GM12872 (cell line): ENCODE results near the gene VWA2.

Experiments
- CTCF ChIP-seq: IDR thresholded peaks from 3 replicates; pipeline ENCODE4 v1.5.1; 2011; ENCODE audit warnings: low read depth, mild to moderate bottlenecking, low read length, moderate library complexity; ENCODE audit not compliant: insufficient read depth

The VWA2 gene

GRCh38 chr10:114311023-114311422 is 72.0 kb downstream of the VWA2 start:
- TF ChIP-seq CTCF: no peak

- TF ChIP-seq CTCF: no peak
These were observed 72.6 kb downstream of the VWA2 start for GRCh38 chr10:114311496-114312209.

GRCh38 chr10:114313139-114313538 is 74.1 kb downstream of the VWA2 start:
- no peak for TF ChIP-seq CTCF

GRCh38 chr10:114313866-114314265 is 74.8 kb downstream of the VWA2 start:
- TF ChIP-seq CTCF: no peak

GRCh38 chr10:114315566-114316420 is 76.7 kb downstream of the VWA2 start:
- TF ChIP-seq CTCF: no peak

- TF ChIP-seq CTCF: no peak
These were observed 77.7 kb downstream of the VWA2 start for GRCh38 chr10:114316744-114317143.

GRCh38 chr10:114319406-114320248 is 80.6 kb downstream of the VWA2 start:
- no peak for TF ChIP-seq CTCF
